ENCODE data around the gene CACNA2D3.

Gene CACNA2D3

DNA sequence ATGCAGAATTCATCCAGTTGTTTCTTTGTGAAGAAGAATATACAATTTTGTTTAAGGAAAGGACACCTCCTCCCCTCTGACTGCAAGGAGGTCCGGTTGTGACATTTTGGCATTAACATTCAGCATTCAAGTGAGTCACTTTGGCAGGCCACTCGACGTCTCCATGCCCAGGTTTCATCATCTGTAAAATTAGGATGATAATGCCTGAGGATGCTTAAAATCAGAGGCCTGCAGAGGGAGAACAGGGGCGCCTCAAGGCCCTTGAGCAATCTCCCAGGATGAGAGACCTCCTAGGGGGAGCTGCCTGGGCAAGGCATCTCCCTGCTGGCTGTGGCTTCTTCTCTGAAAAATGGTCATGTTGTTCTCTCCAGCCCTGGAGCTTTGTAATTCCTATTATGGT lies 236.0 kb downstream of the CACNA2D3 start:
- DNase-seq (ENCODE audit: low read depth, low spot score), result no peak
- Histone ChIP-seq H3K36me3 (ENCODE audit: insufficient read depth, low read length) (no peaks in the 10 kb centered on the region), H3K9ac (ENCODE audit: insufficient read length) (no peak overlapping the region), H3K4me3 (no peak overlapping the region), H3K27ac (no peak overlapping the region), H3K9me3 (ENCODE audit: low read depth, low read length) (no peaks in the 10 kb centered on the region)
- TF ChIP-seq FOXP2 (optimal IDR thresholded peaks at IDR 0.05; ENCODE audit: control extremely low read depth, extremely low read length, insufficient read depth), result no peak
- TF ChIP-seq EZH2 (IDR thresholded peaks at IDR 0.05), result no peak
- no peak for TF ChIP-seq POLR2AphosphoS5 (IDR thresholded peaks at IDR 0.05; ENCODE audit: borderline replicate concordance, low read depth, low read length)

GRCh38 chr3:54358969-54359694 lies 236.8 kb downstream of the CACNA2D3 start:
- Histone ChIP-seq H3K36me3 (ENCODE audit: insufficient read depth, low read length) (no peaks in the 10 kb centered on the region), H3K9me3 (ENCODE audit: low read depth, low read length) (no peaks in the 10 kb centered on the region), H3K4me3 (no peak overlapping the region), H3K9ac (ENCODE audit: insufficient read length) (no peak overlapping the region), H3K27ac (no peak overlapping the region)
- TF ChIP-seq POLR2AphosphoS5 (IDR thresholded peaks at IDR 0.05; ENCODE audit: borderline replicate concordance, low read depth, low read length) (no peak), EZH2 (IDR thresholded peaks at IDR 0.05) (no peak), FOXP2 (optimal IDR thresholded peaks at IDR 0.05; ENCODE audit: control extremely low read depth, extremely low read length, insufficient read depth) (no peak)
- DNase-seq (ENCODE audit: low read depth, low spot score), result no peak

- TF ChIP-seq EZH2 (IDR thresholded peaks at IDR 0.05), result no peak
- no peak for TF ChIP-seq FOXP2 (optimal IDR thresholded peaks at IDR 0.05; ENCODE audit: control extremely low read depth, extremely low read length, insufficient read depth)
- TF ChIP-seq POLR2AphosphoS5 (IDR thresholded peaks at IDR 0.05; ENCODE audit: borderline replicate concordance, low read depth, low read length), result no peak
- Histone ChIP-seq H3K27ac (no peak overlapping the region), H3K36me3 (ENCODE audit: insufficient read depth, low read length) (no peaks in the 10 kb centered on the region), H3K4me3 (no peak overlapping the region), H3K9me3 (ENCODE audit: low read depth, low read length) (no peaks in the 10 kb centered on the region), H3K9ac (ENCODE audit: insufficient read length) (no peak overlapping the region)
- no peak for DNase-seq (ENCODE audit: low read depth, low spot score)
Measured at GRCh38 chr3:54360320-54360719, 238.0 kb downstream of the CACNA2D3 start.

DNA sequence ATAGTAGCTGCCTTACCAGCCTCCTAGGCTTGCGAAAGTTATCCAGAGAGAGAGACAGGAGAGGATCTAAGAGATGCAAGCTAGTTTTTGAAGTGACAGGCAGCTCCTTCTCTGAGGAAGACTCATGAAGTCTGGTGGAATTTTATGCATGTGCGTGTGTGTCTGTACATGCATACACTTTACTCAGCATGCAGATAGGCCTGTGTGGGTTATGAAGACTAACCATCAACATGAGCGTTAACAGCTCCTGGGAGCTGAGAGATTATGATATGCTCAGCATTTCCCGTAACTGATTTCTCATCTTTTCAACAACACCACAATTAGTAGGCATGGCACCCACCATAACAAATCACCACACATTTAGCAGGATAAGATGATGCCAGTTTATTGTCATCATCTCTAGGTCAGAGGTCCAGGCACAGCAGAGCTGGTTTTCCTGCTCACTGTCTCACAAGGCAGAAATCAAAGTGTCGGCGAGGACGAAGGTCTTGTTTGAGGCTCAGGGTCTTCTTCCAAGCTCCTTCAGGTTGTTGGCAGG lies 239.5 kb downstream of the CACNA2D3 start:
- DNase-seq (ENCODE audit: low read depth, low spot score), result no peak
- Histone ChIP-seq H3K4me3 (no peak overlapping the region), H3K9ac (ENCODE audit: insufficient read length) (no peak overlapping the region), H3K9me3 (ENCODE audit: low read depth, low read length) (no peaks in the 10 kb centered on the region), H3K36me3 (ENCODE audit: insufficient read depth, low read length) (no peaks in the 10 kb centered on the region), H3K27ac (no peak overlapping the region)
- TF ChIP-seq EZH2 (IDR thresholded peaks at IDR 0.05), result no peak
- no peak for TF ChIP-seq POLR2AphosphoS5 (IDR thresholded peaks at IDR 0.05; ENCODE audit: borderline replicate concordance, low read depth, low read length)
- no peak for TF ChIP-seq FOXP2 (optimal IDR thresholded peaks at IDR 0.05; ENCODE audit: control extremely low read depth, extremely low read length, insufficient read depth)

DNA sequence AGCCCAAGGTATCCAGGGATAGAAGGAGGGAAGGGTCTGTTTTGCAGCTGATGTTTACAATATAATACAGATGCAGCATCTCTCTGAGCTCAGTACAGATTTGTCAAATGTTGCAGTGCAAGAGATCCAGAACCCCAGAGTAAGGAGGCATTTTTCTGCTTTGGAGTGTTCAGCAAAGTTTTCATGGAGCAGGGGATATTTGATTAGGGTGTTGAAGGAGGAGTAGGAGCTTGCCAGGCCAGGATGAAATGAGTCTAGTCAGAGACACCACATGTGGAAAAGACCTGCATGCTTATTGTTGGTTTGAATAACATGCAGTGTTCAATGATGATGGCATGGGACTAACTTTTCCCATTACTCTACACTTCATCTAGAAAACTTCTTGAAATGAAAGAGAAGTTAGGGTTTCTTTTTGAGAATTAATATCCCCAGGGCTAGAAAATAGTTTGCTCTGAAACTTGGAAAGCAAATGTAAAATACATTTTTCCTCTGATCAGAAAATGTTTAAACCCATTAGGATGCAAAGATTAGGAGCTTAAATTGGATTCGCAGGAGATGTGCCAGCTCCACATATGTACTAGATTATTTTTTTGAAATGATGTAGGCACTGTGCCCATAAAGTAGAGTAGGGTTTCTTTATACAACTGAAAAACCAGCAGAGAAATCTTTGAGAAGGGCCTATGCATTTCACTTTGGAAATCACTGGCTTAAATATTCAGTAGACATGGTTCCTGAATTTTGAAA lies 243.8 kb downstream of the CACNA2D3 start:
- Histone ChIP-seq H3K4me3 (no peak overlapping the region), H3K36me3 (ENCODE audit: insufficient read depth, low read length) (no peaks in the 10 kb centered on the region), H3K9ac (ENCODE audit: insufficient read length) (no peak overlapping the region), H3K9me3 (ENCODE audit: low read depth, low read length) (no peaks in the 10 kb centered on the region), H3K27ac (no peak overlapping the region)
- TF ChIP-seq POLR2AphosphoS5 (IDR thresholded peaks at IDR 0.05; ENCODE audit: borderline replicate concordance, low read depth, low read length) (no peak), EZH2 (IDR thresholded peaks at IDR 0.05) (no peak), FOXP2 (optimal IDR thresholded peaks at IDR 0.05; ENCODE audit: control extremely low read depth, extremely low read length, insufficient read depth) (no peak)
- no peak for DNase-seq (ENCODE audit: low read depth, low spot score)

GRCh38 chr3:54366839-54367238 lies 244.5 kb downstream of the CACNA2D3 start:
- no peak for DNase-seq (ENCODE audit: low read depth, low spot score)
- TF ChIP-seq POLR2AphosphoS5 (IDR thresholded peaks at IDR 0.05; ENCODE audit: borderline replicate concordance, low read depth, low read length), result no peak
- TF ChIP-seq FOXP2 (optimal IDR thresholded peaks at IDR 0.05; ENCODE audit: control extremely low read depth, extremely low read length, insufficient read depth), result no peak
- TF ChIP-seq EZH2 (IDR thresholded peaks at IDR 0.05), result no peak
- Histone ChIP-seq H3K36me3 (ENCODE audit: insufficient read depth, low read length) (no peaks in the 10 kb centered on the region), H3K9me3 (ENCODE audit: low read depth, low read length) (no peaks in the 10 kb centered on the region), H3K27ac (no peak overlapping the region), H3K9ac (ENCODE audit: insufficient read length) (no peak overlapping the region), H3K4me3 (no peak overlapping the region)

DNA sequence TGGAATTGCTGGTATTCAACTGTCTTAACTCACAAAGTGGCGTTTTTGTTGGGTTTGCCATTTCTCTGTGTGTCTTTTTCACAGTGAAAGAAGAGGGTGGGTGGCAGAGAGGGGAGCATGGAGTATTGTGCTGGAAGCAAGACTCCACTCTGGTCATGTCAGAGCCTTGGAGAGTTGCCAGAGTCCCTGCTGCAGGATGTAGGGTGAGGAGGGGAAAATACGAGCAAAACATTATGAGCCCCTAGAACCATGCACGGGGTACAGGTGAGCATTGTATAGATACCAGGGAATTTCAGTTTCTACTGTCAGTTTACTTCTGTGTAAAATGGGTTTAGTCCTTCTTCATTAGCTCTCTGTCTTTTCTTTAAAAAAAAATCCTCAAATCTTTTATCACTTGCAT lies 249.9 kb downstream of the CACNA2D3 start:
- no peak for DNase-seq (ENCODE audit: low read depth, low spot score)
- H3K9me3 ChIP-seq (ENCODE audit: low read depth, low read length), result no peaks in the 10 kb centered on the region
- no peak overlapping the region for H3K27ac ChIP-seq
- TF ChIP-seq POLR2AphosphoS5 (IDR thresholded peaks at IDR 0.05; ENCODE audit: borderline replicate concordance, low read depth, low read length) (no peak), EZH2 (IDR thresholded peaks at IDR 0.05) (no peak), FOXP2 (optimal IDR thresholded peaks at IDR 0.05; ENCODE audit: control extremely low read depth, extremely low read length, insufficient read depth) (no peak)
- no peak overlapping the region for H3K9ac ChIP-seq (ENCODE audit: insufficient read length)
- no peak overlapping the region for H3K4me3 ChIP-seq
- no peaks in the 10 kb centered on the region for H3K36me3 ChIP-seq (ENCODE audit: insufficient read depth, low read length)

DNA sequence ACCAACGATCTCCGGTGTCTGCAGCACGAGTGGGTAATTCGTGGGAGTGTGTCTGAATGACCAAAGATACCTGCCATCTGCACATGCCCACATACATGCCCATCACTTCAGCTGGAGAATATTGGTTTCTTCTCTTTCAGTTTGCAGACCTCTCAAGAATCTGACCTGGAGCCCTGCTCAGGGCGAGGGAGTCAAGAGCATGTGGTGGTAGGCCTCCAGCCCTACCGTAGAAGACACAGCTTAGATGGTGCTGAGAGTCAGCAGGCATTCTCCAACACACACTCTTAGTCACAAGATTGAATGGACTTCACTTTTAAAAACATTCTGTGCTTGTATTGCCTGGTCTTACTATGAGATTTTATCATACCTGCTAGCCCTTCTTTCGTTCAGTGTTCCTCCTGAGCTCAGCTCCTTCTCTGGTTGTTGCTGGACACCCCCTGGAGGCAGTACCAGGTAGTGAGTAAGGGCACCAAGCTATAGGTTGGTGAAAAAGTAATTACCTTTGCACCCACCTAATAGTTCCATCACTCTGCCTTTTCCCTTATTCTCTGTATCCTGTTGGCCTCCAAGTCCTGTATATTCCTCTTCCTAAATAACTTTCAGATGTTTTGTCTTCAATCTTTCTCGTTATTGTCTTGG lies 252.0 kb downstream of the CACNA2D3 start:
- Histone ChIP-seq H3K36me3 (ENCODE audit: insufficient read depth, low read length) (no peaks in the 10 kb centered on the region), H3K27ac (no peak overlapping the region), H3K4me3 (no peak overlapping the region), H3K9me3 (ENCODE audit: low read depth, low read length) (no peaks in the 10 kb centered on the region), H3K9ac (ENCODE audit: insufficient read length) (no peak overlapping the region)
- no peak for DNase-seq (ENCODE audit: low read depth, low spot score)
- TF ChIP-seq EZH2 (IDR thresholded peaks at IDR 0.05) (no peak), FOXP2 (optimal IDR thresholded peaks at IDR 0.05; ENCODE audit: control extremely low read depth, extremely low read length, insufficient read depth) (no peak), POLR2AphosphoS5 (IDR thresholded peaks at IDR 0.05; ENCODE audit: borderline replicate concordance, low read depth, low read length) (no peak)
